Trophoblast cell (in vitro differentiated cells and primary cell): ENCODE results near the gene PORCN.

ENCODE experiments used
- DNase-seq, 2 donors: peaks; one replicate each; pipeline ENCODE4 v3.0.0-alpha.2; 2016
- H2AFZ ChIP-seq: 2 replicates; pipeline ENCODE4 v1.6.1; 2013; ENCODE audit warnings: low read length, moderate library complexity, mild to moderate bottlenecking; ENCODE audit not compliant: insufficient read depth, poor library complexity
- H2AK5ac ChIP-seq: 2 replicates; pipeline ENCODE4 v1.6.1; 2013; ENCODE audit warnings: mild to moderate bottlenecking, low read length
- H2BK120ac ChIP-seq: 2 replicates; pipeline ENCODE4 v1.6.1; 2013; ENCODE audit warnings: low read length, mild to moderate bottlenecking, moderate library complexity; ENCODE audit not compliant: insufficient read depth, poor library complexity
- H2BK12ac ChIP-seq: 2 replicates; pipeline ENCODE4 v1.6.1; 2013; ENCODE audit warnings: mild to moderate bottlenecking, low read length, moderate library complexity
- H2BK5ac ChIP-seq: 2 replicates; pipeline ENCODE4 v1.6.1; 2013; ENCODE audit warnings: low read length, low read depth, moderate library complexity, mild to moderate bottlenecking; ENCODE audit not compliant: poor library complexity
- H3K14ac ChIP-seq: 2 replicates; pipeline ENCODE4 v1.6.1; 2013; ENCODE audit warnings: mild to moderate bottlenecking, low read length
- H3K18ac ChIP-seq: 2 replicates; pipeline ENCODE4 v1.6.1; 2013; ENCODE audit warnings: mild to moderate bottlenecking, low read length
- H3K23ac ChIP-seq: 2 replicates; pipeline ENCODE4 v1.6.1; 2013; ENCODE audit warnings: low read length
- H3K27ac ChIP-seq: 2 replicates; pipeline ENCODE4 v1.5.1; 2013; ENCODE audit warnings: low read depth, mild to moderate bottlenecking, inconsistent platforms, low read length, moderate library complexity
- H3K27me3 ChIP-seq: 2 replicates; pipeline ENCODE4 v1.6.1; 2013; ENCODE audit warnings: inconsistent platforms, mild to moderate bottlenecking, low read length, moderate library complexity; ENCODE audit not compliant: insufficient read depth
- H3K36me3 ChIP-seq, 2 experiments: 1 replicate in 1 of 2; 2 replicates in 1 of 2; pipeline ENCODE4 v1.6.1; 2013; ENCODE audit warnings: low read length in 2 of 2, mild to moderate bottlenecking in 2 of 2, moderate library complexity in 1 of 2; ENCODE audit not compliant: insufficient read depth in 2 of 2, control insufficient read depth in 1 of 2
- H3K4ac ChIP-seq: 2 replicates; pipeline ENCODE4 v1.6.1; 2013; ENCODE audit warnings: low read depth, mild to moderate bottlenecking, low read length, moderate library complexity
- H3K4me1 ChIP-seq, 2 experiments: 1 replicate in 1 of 2; 2 replicates in 1 of 2; pipeline ENCODE4 v1.6.1; 2013; ENCODE audit warnings: low read length in 2 of 2, mild to moderate bottlenecking in 2 of 2, moderate library complexity in 1 of 2; ENCODE audit not compliant: insufficient read depth in 2 of 2, control insufficient read depth in 1 of 2
- H3K4me2 ChIP-seq: 2 replicates; pipeline ENCODE4 v1.6.1; 2013; ENCODE audit warnings: inconsistent platforms, mild to moderate bottlenecking, low read length, moderate library complexity
- H3K4me3 ChIP-seq: 2 replicates; pipeline ENCODE4 v1.5.1; 2013; ENCODE audit warnings: mild to moderate bottlenecking, low read depth, low read length, inconsistent platforms
- H3K79me1 ChIP-seq: one replicate; pipeline ENCODE4 v1.6.1; 2013; ENCODE audit warnings: low read length
- H3K79me2 ChIP-seq: 2 replicates; pipeline ENCODE4 v1.6.1; 2013; ENCODE audit warnings: low read length, mild to moderate bottlenecking; ENCODE audit not compliant: control insufficient read depth, insufficient read depth, poor library complexity
- H3K9ac ChIP-seq: 2 replicates; pipeline ENCODE4 v1.6.1; 2013; ENCODE audit warnings: mild to moderate bottlenecking, low read length
- H3K9me3 ChIP-seq: 2 replicates; pipeline ENCODE4 v1.6.1; 2013; ENCODE audit warnings: low read depth, mild to moderate bottlenecking, control low read depth, inconsistent platforms, low read length; ENCODE audit not compliant: insufficient read depth
- H4K12ac ChIP-seq: 2 replicates; pipeline ENCODE4 v1.6.1; 2013; ENCODE audit warnings: low read depth, mild to moderate bottlenecking, low read length, moderate library complexity
- H4K8ac ChIP-seq: 2 replicates; pipeline ENCODE4 v1.6.1; 2013; ENCODE audit warnings: low read depth, mild to moderate bottlenecking, low read length, moderate library complexity
- H4K91ac ChIP-seq: one replicate; pipeline ENCODE4 v1.6.1; 2013; ENCODE audit warnings: low read depth, mild to moderate bottlenecking, low read length, moderate library complexity
- WGBS: extraction: QIAGEN DNeasy Blood & Tissue Kit; methylation state at CpG from one replicate; pipeline ENCODE4 v1.1.7; 2013; ENCODE audit warnings: missing lambda C conversion rate; ENCODE audit not compliant: insufficient read length, insufficient coverage; ENCODE audit errors: extremely low coverage; 5-methylcytosine and 5-hydroxymethylcytosine counted together

The PORCN gene

GRCh38 chrX:48569958-48570357, 61.2 kb downstream of the PORCN start:
- H4K91ac ChIP-seq = no peak overlapping the region
- peaks cover 3% of the 10 kb centered on the region for H3K79me2 ChIP-seq
- no peaks in the 10 kb centered on the region for H3K4me1 ChIP-seq
- WGBS = no CpG with 5 or more reads among the region's 1 CpG
- no peak overlapping the region for H2BK12ac ChIP-seq
- no peak overlapping the region for H3K9ac ChIP-seq
- H2AFZ ChIP-seq = no peak overlapping the region
- no peak overlapping the region for H3K27ac ChIP-seq
- no peak overlapping the region for H2AK5ac ChIP-seq
- H3K27me3 ChIP-seq = no peaks in the 10 kb centered on the region
- no peak overlapping the region for H3K4me2 ChIP-seq
- H4K12ac ChIP-seq = no peak overlapping the region
- H3K4me3 ChIP-seq = no peak overlapping the region
- no peak for DNase-seq
- H3K36me3 ChIP-seq = no peaks in the 10 kb centered on the region
- H3K4ac ChIP-seq = no peak overlapping the region
- no peak overlapping the region for H3K18ac ChIP-seq
- no peak overlapping the region for H2BK120ac ChIP-seq
- H3K79me1 ChIP-seq = peaks cover 9% of the 10 kb centered on the region
- H3K14ac ChIP-seq = no peak overlapping the region
- no peaks in the 10 kb centered on the region for H3K9me3 ChIP-seq
- no peak overlapping the region for H2BK5ac ChIP-seq
- no peak overlapping the region for H4K8ac ChIP-seq
- H3K23ac ChIP-seq = no peak overlapping the region
